Skeletal muscle satellite cell (primary cell): ENCODE results near the gene FAT2. TPM values are rescaled to one million over a fixed set of nuclear protein-coding genes. Genes with fewer than 3 reads are reported as not detected.

ENCODE experiments used
- H3K27me3 ChIP-seq: 2 replicates; pipeline ENCODE4 v1.7.0; 2013; ENCODE audit warnings: low read length; ENCODE audit not compliant: control insufficient read depth, insufficient read depth
- H3K36me3 ChIP-seq: 2 replicates; pipeline ENCODE4 v1.7.0; 2013; ENCODE audit warnings: mild to moderate bottlenecking, control low read depth, low read length; ENCODE audit not compliant: insufficient read depth
- H3K4me1 ChIP-seq: 2 replicates; pipeline ENCODE4 v1.7.0; 2013; ENCODE audit warnings: low read length; ENCODE audit not compliant: control insufficient read depth, insufficient read depth
- H3K4me2 ChIP-seq: 2 replicates; pipeline ENCODE4 v1.7.0; 2013; ENCODE audit warnings: mild to moderate bottlenecking, low read length
- H3K4me3 ChIP-seq: 2 replicates; pipeline ENCODE4 v1.7.0; 2013; ENCODE audit warnings: low read length
- H3K9ac ChIP-seq: 2 replicates; pipeline ENCODE4 v1.7.0; 2013; ENCODE audit warnings: mild to moderate bottlenecking, low read depth, low read length, moderate library complexity
- H3K9me3 ChIP-seq: replicated peaks from 2 replicates; pipeline ENCODE4 v1.7.0; 2013; ENCODE audit warnings: mild to moderate bottlenecking, control low read depth, low read length
- total RNA-seq: library from RNA; depleted of rRNA; stranded (reverse); fragments of >200 nt; gene quantifications from 2 replicates; pipeline ENCODE4 v1.2.3, GENCODE V29; 2012; rRNA removed

Gene FAT2, protein sequence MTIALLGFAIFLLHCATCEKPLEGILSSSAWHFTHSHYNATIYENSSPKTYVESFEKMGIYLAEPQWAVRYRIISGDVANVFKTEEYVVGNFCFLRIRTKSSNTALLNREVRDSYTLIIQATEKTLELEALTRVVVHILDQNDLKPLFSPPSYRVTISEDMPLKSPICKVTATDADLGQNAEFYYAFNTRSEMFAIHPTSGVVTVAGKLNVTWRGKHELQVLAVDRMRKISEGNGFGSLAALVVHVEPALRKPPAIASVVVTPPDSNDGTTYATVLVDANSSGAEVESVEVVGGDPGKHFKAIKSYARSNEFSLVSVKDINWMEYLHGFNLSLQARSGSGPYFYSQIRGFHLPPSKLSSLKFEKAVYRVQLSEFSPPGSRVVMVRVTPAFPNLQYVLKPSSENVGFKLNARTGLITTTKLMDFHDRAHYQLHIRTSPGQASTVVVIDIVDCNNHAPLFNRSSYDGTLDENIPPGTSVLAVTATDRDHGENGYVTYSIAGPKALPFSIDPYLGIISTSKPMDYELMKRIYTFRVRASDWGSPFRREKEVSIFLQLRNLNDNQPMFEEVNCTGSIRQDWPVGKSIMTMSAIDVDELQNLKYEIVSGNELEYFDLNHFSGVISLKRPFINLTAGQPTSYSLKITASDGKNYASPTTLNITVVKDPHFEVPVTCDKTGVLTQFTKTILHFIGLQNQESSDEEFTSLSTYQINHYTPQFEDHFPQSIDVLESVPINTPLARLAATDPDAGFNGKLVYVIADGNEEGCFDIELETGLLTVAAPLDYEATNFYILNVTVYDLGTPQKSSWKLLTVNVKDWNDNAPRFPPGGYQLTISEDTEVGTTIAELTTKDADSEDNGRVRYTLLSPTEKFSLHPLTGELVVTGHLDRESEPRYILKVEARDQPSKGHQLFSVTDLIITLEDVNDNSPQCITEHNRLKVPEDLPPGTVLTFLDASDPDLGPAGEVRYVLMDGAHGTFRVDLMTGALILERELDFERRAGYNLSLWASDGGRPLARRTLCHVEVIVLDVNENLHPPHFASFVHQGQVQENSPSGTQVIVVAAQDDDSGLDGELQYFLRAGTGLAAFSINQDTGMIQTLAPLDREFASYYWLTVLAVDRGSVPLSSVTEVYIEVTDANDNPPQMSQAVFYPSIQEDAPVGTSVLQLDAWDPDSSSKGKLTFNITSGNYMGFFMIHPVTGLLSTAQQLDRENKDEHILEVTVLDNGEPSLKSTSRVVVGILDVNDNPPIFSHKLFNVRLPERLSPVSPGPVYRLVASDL (N-terminal part only)
- total RNA-seq, result under 0.01 TPM in 2 replicates

DNA sequence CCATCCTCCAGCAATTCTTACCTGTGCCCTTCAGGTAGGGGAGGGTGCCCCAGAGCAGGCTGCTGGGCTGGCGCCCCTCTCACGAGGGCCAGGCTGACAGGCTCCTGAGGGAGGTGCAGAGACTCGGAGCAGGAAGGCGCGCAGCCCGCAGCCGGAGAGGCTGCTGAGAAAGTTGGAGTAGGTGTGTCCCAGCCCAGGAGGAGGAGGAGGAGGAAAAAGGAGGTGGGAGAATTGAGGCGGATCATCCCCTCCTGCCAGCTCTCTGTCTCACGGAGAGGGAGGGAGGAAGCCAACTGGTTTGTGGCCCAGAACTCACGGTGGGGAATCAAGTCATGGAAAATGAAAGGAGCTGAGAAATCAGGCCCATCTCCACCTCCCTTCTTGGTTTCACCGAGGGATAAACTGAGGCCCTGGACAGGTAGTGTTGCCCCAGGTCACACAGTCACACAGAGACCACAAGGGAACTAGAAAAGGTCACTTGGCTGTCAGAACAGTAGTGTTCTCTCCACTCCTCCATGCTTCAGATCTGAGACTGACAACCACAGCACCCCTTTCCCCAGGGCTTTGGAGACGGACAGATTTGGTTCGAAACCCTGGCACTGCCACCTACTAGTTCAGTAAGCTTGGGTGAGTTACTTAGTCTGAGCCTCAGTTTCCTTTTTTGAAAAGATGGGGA lies at the start of gene FAT2:
TSS of gene FAT2 (minus strand) at position 188 of the 676 bp plus-strand sequence. CDS start 22,400 bp downstream, outside the sequence.
- Histone ChIP-seq H3K4me3 (no peak within 1 kb of the TSS), H3K9me3 (no peaks in the 10 kb centered on the region), H3K36me3 (no peaks in the 10 kb centered on the region), H3K27me3 (peaks cover 14% of the 10 kb centered on the region), H3K4me2 (no peak within 1 kb of the TSS), H3K9ac (no peak within 1 kb of the TSS), H3K4me1 (peaks cover 3% of the 10 kb centered on the region)

DNA sequence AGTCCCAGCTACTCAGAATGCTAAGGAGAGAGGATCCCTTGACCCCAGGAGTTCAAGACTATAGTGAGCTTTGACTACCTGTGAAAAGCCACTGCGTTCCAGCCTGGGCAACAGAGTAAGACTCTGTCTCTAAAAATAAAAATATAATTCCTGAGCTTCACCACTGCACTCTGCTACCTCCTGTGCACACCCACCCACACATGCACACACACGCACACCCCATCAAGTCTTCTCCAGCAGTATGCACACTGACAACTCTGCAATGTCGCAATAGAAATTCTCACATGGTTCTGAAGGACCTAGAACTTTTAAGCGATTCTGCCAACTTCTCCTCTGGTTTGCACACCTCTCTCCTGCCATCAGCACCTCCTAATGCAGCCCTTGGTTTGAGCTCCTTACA lies 47.5 kb upstream of the FAT2 start:
- Histone ChIP-seq H3K4me2 (no peak overlapping the region), H3K4me1 (no peaks in the 10 kb centered on the region), H3K27me3 (peaks cover 34% of the 10 kb centered on the region), H3K4me3 (no peak overlapping the region), H3K9me3 (no peaks in the 10 kb centered on the region), H3K9ac (no peak overlapping the region), H3K36me3 (no peaks in the 10 kb centered on the region)

DNA sequence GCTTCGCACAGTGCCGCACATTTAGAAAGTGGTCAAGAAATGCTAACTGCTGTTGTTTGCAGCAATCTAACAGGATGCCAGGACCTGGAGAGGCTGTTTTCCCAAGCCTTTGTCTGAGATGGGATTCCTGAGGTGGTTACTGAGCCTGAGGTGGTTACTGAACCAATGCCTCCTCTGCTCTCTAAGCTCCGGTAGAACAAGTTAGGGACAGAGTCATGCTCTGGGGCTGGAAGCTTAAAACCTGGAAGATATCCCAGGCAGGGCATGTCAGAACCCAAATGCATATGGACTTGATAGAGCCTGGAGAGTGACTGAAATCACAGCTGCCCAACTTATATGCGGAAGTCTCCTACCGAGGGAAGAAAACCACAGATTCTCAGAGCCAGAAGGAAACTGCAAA lies 46.5 kb upstream of the FAT2 start:
- Histone ChIP-seq H3K4me3 (no peak overlapping the region), H3K4me1 (no peaks in the 10 kb centered on the region), H3K36me3 (no peaks in the 10 kb centered on the region), H3K4me2 (no peak overlapping the region), H3K9me3 (no peaks in the 10 kb centered on the region), H3K27me3 (peaks cover 30% of the 10 kb centered on the region), H3K9ac (no peak overlapping the region)

DNA sequence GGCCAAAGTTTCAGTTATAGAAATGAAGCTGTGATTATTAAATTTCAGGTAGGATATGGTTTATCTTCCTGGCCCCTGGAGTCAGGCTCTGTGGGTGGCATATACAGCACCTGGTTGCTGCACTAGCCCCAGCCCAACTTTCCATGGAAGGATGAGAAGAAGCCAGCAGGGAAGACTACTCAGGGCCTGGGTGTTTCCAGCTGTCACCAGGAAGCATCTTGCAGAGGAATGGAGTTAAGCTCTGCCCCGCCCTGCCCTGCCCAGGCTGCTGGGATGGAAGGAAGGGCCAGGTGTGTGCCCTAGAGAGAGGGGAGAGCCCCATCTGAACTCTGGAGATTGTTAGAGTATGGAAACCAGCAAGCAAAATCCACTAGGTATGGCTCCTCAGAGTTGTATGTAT lies 42.8 kb upstream of the FAT2 start:
- Histone ChIP-seq H3K4me3 (no peak overlapping the region), H3K27me3 (peaks cover 25% of the 10 kb centered on the region), H3K4me2 (no peak overlapping the region), H3K9me3 (no peaks in the 10 kb centered on the region), H3K9ac (no peak overlapping the region), H3K36me3 (no peaks in the 10 kb centered on the region), H3K4me1 (peaks cover 4% of the 10 kb centered on the region)

DNA sequence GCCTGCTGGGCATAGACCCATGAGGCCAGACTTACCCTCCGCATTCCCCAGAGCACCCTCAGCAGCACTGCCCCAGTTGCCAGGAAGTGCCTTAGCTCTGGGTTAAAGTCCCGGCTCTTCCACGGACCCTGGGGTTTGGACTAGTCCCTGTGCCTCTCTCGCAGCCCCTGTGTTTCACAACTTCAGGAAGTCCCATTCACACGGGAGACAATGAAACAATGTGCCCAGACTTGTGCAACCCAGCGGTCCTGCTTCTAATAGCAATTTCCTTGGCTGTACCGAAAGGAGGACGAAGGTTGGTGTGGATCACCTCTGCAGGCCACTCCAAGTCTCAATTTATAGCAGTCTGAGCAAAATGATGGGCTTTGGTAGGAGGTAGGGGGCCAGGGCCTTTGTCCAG lies 41.8 kb upstream of the FAT2 start:
- no peak overlapping the region for H3K4me3 ChIP-seq
- no peaks in the 10 kb centered on the region for H3K9me3 ChIP-seq
- no peaks in the 10 kb centered on the region for H3K36me3 ChIP-seq
- no peak overlapping the region for H3K4me2 ChIP-seq
- H3K27me3 ChIP-seq, result peaks cover 21% of the 10 kb centered on the region
- peaks cover 14% of the 10 kb centered on the region for H3K4me1 ChIP-seq
- H3K9ac ChIP-seq, result no peak overlapping the region

DNA sequence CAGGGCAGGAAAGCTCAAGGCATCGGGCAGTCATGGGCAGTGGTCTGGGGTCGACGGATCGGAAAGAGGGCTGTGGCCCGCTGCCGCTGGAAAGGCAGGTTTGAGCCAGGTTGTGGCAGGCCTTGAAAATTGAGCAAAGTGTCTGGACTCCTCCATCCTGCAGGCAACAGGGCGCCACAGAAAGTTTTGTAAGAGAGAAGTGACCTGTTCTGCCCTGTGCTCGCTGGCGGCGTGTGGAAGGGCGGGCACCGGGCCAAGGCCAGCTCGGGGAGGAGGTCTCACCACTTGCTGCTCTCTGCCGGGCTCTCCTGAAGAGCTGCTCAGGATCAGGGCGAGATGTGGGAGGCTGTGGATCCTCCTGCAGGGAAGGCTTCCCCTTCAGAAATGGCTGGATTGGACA lies 41.4 kb upstream of the FAT2 start:
- no peak overlapping the region for H3K4me2 ChIP-seq
- H3K4me1 ChIP-seq, result peaks cover 14% of the 10 kb centered on the region
- H3K9ac ChIP-seq, result no peak overlapping the region
- H3K27me3 ChIP-seq, result peaks cover 17% of the 10 kb centered on the region
- no peaks in the 10 kb centered on the region for H3K36me3 ChIP-seq
- H3K4me3 ChIP-seq, result no peak overlapping the region
- H3K9me3 ChIP-seq, result no peaks in the 10 kb centered on the region

DNA sequence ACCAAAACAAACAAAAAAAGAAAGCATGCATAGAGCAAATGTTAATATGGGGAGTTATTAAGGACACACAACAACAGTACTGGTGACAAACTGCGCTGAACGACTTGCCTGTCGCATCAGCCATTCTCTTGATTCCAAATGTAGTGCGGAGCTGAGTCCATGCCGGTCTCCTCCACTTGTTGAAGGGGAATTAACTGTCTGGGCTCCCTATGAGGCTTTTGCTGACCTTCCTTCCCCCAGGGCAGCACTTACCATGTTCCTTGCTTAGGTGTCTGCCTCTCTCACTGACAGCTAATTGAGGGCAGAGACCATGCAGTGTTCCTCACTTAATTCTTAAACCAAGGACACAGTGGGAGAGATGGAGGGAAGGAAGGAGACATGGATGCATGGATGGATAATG lies 40.8 kb upstream of the FAT2 start:
- H3K27me3 ChIP-seq, result peaks cover 16% of the 10 kb centered on the region
- H3K9ac ChIP-seq, result no peak overlapping the region
- no peak overlapping the region for H3K4me2 ChIP-seq
- H3K4me1 ChIP-seq, result peaks cover 14% of the 10 kb centered on the region
- H3K4me3 ChIP-seq, result no peak overlapping the region
- H3K36me3 ChIP-seq, result no peaks in the 10 kb centered on the region
- no peaks in the 10 kb centered on the region for H3K9me3 ChIP-seq

DNA sequence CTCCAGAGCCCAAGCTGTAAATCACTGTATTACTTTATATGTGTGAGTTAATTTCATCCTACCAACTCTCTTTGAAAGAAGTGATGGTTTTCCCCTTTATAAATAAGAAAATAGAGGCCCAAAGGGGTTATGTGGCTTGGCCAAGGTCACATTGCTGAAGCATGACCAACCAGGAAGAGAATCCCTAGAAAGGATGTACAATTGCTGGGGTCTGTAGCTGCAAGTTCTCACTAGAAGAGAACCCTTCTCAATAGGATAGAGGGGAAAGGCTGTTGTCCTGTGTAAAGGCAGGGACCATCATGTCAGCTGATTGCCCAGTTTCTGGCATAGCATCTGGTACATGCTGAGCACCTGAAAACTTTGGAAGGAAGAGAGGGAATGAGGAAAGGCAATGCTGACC lies 39.0 kb upstream of the FAT2 start:
- Histone ChIP-seq H3K4me3 (no peak overlapping the region), H3K4me1 (peaks cover 14% of the 10 kb centered on the region), H3K36me3 (no peaks in the 10 kb centered on the region), H3K9me3 (no peaks in the 10 kb centered on the region), H3K9ac (no peak overlapping the region), H3K27me3 (peaks cover 6% of the 10 kb centered on the region), H3K4me2 (no peak overlapping the region)

DNA sequence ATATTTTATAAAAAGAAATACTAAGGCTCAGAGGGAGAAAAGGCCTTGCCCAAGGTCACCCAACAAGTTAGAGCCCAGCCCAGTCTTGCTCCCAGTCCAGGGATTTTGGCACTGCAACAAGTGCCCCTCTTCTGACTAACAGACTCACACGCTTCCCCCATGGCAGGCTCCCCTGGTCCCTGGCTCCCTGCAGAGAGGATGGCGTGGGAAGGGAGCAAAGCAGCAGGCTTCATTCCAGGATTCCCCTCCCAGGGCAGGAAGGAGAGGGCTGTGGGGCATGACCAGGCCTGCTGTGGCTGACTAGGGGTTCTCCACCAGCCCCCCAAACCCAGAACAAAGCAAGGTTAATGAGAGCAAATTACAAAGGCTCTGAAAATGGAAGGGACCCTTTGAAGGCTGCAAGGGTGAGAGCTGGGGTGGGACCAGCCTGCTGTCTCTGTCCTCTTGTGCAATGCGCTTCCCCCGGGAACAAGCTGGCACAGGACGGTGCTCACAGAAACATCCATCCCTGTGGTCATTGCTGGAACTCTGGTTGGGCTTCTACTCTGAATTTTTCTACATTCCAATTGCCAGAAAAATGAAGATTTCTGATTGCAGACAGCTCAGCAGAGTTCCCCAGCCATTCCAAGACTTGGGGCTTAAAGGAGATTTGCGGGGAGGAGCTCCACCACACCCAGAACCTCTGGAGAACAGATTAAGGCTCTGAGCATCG lies 37.1 kb upstream of the FAT2 start:
- no peak overlapping the region for H3K4me3 ChIP-seq
- no peaks in the 10 kb centered on the region for H3K9me3 ChIP-seq
- H3K27me3 ChIP-seq, result peaks cover 11% of the 10 kb centered on the region
- no peak overlapping the region for H3K4me2 ChIP-seq
- H3K36me3 ChIP-seq, result no peaks in the 10 kb centered on the region
- peaks cover 14% of the 10 kb centered on the region for H3K4me1 ChIP-seq
- H3K9ac ChIP-seq, result no peak overlapping the region

DNA sequence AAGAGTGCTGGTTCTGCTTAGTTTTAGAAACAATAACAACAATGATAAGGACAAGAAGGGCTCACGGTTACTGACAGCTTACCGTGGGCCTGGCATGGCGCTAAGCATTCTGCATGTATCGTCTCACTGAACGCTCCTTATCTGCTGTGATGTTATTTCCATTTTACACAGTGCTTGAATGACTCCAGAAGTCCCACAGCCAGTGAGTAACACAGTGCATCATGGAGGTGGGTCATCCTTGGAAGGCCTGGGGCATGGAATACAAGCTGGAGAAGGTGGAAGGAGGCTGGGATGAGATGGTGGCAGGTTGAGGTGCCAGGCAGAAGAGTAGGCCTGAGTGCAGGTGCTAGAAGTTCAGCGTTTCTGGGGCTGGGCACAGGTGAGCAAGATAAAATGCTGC lies 36.5 kb upstream of the FAT2 start:
- Histone ChIP-seq H3K4me1 (peaks cover 14% of the 10 kb centered on the region), H3K4me2 (no peak overlapping the region), H3K36me3 (no peaks in the 10 kb centered on the region), H3K27me3 (peaks cover 14% of the 10 kb centered on the region), H3K9ac (no peak overlapping the region), H3K9me3 (no peaks in the 10 kb centered on the region), H3K4me3 (no peak overlapping the region)
